HG02943 (cell line): Measurements from ENCODE around the gene GATA5.

ENCODE experiments used
- ATAC-seq: cut with Tn5 transposase; IDR thresholded peaks from one replicate; pipeline ENCODE4 v1.9.1; 2021; ENCODE audit warnings: mild to moderate bottlenecking, low read depth, moderate library complexity; ENCODE audit not compliant: unreplicated experiment

Gene GATA5

DNA sequence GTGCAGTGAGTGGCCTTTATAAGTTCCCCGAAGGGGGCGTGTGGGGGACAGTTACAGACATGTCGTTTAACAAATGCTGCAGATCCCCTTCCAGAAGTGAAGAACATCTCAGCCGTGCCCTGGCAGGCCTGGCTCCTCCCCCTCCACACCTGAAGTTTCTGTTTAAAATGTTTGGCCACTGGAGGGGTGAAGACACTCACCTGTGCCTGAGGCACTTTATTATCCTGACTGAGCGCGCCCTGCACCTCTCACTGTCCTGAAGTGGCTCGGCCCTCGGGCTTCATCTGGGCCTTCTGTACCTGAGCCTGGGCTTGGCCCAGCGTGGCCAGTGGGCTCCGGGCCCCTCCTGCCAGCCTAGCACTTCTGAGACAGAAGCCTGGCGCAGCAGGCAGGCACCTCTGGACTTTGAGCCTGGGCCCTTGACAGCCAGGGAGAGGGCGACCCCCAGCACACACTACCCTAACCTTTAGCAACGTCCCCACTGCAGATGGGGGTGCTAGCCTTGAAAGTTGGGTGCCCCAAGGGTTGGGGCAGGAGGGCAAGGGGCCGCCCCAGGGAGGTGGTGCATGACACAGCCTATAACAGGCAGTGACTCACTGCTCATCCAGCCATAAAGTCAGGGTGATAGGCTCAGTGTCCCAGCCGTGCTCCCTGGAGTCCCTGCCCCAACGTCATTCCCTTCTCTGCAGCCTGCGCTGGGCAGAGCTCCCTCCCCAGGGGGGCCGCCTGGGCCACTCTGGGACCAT lies 13.6 kb upstream of the GATA5 start:
- ATAC-seq = no peak

DNA sequence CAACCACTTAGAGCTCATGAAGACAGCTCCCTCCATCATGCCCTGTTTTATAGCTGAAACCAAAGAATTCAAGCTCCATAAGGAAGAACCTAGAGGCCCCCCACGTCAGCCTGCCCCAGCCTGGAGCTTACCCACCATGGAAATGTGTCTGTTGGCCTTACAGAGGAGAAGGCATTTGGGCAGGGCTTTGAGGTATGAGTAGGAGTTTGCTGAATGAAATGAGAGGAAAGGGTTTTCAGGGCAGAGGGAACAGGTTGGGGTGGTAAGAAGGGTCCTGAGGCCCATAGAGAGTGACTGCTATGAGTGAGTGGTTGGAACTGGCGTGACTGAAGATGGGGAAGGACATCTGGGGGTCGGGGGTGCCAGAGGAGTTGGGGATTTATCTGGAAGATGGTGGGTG lies 12.7 kb upstream of the GATA5 start:
- ATAC-seq = no peak

DNA sequence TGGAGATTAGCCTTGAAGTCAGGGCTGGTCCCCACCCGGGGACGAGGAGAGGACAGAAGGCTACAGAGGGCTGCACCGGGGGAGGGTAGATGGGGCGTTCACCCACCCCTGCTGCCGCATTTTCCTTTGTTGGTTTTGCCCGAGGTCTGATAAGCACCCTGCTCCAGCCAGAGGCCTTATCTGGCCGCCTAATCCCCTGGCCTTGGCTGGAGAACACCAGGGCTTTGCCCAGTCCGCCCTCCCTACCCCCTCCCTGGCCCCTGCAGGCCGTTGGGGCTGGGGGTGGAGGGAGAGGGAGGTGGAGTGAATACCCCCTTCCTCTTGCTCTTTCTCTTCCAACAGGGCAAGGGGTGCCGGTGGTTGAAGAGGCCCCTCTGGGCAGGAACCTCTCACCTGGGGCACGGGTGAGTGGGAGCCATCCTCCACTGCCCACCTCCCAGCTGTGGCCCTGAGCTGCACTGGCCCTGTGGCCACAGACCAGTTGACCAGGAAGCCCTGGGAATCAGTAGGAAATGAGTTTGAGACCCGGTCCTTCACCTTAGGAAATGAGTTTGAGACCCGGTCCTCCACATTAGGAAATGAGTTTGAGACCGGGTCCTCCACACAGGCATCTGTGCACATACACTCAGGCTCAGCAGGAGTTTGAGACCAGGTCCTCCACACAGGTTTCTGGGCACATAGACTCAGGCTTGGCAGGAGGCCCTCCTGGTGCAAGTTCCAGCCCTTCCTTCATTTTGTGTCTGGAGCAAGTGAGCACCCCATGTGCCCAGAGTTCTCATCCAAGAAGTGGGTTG lies 12.0 kb upstream of the GATA5 start:
- no peak for ATAC-seq

DNA sequence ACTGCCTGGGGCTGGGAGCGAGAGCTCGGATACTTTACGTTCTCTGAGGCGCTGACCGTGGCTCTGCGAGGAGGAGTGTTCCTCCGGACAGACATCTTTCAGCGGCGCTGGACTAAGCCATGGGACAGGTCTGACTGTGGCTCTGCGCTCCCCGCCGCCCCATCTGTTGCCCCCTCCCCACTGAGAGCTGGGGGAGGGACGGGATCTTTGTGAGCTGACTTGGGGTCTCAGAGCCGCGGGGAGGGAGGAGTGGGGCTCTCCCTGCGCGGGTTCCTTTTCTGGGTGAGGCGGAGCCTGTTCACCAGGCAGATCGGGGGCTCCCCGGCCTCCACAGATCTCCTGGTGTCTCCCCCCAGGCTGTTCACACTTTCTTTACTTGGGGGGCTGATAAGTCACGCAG lies 11.3 kb upstream of the GATA5 start:
- ATAC-seq = no peak

DNA sequence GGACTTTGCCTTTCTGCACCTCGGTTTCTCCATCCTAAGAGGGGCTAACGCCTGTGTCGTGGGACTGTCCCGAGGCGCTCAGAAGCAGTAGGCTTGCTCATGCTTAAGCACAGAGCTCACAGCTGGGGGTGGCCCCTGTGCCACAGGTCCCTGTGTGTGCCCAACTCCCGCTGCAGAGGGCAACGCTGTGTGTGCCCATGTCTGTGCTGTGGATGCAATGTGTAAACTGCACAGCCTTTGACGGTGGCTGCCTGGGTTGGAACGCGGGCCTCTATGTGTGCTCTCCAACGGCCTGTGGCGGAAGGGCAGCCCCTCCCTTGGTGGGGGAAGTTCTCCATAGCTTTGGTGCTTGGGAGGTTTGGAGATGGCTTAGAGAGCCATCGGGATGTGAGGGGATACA lies 10.7 kb upstream of the GATA5 start:
- no peak for ATAC-seq

DNA sequence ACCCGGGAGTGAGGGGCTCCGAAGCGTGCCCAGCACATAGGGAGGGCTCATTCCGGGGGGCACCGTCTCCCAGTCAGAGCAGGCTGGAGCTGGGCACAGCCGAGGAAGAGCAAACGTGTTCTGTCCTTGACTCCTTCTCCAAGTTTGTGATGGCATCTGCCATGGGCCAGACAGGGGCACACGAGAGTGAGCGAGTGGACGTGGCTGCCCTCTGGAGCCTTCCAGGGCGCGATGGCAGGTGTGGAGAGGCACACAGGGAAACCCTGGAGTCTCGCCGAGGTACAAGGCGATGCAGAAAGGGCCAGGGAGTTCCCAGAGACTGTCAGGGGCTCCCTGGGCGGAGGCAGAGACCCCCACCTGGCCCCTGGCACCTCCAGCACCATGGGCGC lies 9.9 kb upstream of the GATA5 start:
- no peak for ATAC-seq

DNA sequence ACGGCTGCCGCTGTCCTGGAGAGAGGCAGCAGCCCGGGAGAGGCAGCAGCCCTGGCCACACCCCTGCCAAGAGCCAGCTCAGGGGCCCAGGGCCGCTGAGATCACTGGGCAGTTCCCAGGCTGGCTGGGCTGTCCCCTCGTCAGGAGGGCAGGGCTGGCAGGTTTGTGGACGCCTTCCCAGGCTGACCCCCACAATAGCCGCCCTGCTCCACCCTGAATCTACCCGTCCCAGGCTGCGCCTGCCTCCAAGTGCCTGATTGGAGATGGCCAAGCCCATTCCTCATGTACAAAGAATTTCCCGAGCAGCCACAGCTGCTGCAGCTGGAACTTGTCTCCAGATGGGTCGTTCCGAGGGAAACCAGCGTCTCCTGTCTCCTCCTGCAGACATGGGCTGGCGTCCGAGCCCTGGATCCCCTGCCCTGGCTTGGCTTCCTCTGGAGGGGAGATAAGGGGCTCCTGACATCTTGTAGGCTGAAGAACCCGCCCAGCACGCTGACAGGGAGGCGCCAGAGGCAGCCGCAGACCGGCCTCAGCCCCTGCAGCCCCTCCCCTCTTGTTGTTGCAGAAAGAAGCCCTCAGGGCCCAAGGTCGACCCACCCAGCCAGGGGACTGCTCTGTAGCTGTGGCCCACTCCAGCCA lies 9.4 kb upstream of the GATA5 start:
- ATAC-seq = no peak

DNA sequence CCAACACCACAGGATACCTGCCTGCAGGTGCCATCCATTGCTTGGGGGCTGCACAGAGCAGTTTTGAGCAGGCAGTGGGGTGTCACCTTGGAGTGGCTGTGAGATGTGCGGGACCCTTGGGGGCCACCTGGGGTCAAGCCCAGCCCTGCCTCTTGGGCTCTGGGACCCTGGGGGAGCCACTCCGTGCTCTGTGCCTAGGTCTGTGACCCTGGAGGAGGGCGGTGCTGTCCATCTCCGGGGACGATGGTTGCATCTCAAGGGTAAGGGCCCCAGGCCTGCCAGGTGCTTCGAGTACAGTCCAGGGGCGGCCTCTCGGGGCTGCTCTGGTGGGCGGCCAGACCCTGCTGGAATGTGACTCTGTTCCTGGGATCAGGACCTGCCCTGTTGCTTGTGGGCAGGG lies 8.7 kb upstream of the GATA5 start:
- no peak for ATAC-seq

DNA sequence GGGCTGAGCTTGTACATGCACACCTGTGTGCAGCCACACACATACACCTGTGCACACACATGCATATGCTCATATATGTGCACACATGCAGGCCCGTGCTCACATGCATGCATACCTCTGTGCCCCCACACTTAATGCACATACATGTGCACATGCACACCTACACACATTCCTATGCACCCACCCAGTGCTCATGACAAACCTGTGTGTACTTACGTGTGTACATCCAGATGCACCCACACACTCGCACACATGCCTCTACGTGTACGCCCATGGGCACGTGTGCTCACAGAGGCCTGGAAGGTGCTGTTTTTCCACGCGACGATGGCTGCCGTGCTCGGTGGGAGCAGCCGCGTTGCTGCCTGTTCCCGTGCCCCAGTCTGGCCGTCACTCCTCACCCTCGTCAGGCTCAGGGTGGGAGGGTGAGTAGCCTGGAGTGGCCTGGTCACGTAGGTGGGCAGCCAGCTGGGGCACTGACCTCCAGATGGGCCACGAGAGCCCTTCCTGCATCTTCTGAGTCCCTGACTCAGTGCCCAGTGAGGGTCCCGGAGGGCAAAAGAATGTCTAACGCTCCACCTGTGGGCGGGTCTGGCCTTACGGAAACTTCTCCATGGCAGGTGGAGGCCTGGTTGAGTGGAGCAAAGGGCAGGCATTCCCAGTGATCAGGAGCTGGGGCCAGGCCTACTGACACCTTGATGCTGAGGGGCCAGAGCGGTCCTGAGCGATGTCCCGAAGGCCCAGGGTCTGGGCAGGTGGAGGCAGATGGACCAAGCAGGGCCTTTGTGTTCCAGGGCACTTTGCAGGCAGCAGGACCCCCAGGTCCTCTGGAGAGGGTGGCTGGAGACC lies 8.0 kb upstream of the GATA5 start:
- no peak for ATAC-seq

DNA sequence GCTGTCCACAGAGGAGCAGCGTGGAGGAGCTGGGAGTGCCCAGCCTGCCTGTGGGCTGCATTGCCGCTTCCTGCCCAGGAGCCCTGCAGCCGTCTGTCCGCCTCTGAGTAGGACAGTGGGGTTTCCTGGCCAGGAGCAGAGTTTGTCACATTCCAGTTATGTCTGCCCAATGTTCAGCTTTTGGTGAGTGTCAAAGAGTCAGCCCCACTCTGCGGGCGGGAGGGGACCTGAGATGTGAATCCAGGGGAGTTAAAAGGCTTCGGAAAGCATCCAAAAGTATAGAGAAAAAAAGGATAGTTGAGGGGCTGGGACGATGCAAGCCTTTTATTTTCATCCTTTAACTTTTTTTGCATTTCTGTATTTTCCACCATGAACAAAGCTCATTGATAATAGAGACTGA lies 7.2 kb upstream of the GATA5 start:
- no peak for ATAC-seq

DNA sequence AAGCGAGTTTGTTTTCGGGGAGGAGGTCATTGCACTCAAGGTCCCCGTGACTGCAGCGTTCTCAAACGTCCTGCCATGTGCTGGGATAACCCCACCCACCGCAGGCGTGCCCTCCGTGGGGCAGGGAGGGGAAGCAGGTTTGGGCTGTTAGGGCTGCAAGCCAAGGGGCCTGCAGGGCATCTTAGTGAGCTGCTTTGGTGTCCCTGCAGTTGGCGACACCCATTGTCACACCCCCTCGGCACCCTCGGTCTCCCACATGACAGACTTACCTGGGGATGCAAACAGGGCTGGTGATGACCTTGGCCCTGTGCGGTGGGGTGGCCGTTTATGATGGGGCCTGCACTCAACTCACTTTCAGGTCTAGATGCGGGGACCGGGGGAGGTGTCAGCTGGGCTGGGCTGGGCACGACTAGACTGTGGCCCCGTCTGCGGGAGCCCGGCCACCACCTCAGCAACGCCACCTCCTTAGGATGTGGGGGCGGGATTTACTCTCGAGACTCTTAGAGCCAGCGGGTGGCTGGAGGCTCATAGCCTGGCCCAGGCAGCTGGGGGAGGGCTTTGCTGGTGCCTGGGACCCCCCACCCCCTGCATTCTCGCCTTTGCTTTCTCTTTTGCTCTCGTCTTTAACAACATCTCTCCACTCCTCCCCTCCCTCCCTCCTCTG lies 6.5 kb upstream of the GATA5 start:
- ATAC-seq = no peak

DNA sequence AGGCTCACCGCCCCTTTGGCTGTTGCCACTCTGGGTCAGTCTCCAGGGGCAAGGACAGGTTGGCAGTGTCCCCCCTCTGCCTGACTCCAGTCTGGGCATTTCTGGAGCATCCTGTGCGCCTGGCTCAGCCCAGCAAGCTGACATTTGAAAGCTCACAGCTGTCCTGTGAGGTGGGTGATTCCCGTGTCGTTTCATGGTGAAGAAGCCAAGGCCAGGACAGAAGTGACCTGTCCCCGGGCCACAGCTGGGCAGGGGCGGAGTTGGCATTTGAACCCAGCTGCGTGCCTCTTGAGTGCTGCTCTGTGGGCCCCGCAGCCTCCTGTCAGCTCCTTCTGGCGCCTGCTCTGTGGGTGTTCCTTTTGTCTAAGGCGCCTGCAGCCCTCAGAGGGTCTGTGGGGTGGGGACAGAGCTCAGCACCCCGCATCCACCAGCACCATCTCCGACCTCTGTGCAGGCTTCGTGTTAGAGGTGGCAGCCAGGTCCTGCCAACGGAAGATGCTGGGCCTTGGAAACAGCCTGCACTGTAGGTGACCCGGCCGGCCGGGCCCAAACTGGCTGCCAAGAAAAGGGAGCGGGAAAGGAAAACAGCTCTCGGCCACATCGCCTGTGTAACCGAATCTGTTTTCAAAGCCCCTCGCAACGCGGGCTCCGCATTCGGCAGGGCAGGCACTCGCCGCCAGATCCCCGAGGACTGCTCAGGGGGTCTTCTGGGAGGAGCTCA lies 5.8 kb upstream of the GATA5 start:
- no peak for ATAC-seq

DNA sequence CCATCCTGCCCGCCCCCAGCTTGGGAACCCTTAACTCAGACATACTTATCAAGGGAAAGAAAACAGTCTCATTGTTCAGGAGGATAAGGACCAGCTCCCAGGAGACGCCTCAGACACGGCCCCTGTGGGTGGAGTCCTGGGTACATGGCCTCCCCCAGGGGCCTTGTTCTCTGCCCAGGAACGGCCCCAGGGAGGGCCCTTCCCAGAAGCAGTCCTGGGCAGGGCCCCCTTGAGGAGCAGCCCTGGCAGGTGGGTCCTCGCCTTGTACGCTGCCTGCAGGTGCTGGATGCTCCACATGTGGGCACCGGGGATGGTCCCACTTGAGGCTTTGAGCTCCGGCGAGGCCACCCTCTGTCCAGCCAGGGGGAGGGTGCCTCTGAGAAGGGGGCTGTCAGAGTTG lies 4.5 kb upstream of the GATA5 start:
- no peak for ATAC-seq

DNA sequence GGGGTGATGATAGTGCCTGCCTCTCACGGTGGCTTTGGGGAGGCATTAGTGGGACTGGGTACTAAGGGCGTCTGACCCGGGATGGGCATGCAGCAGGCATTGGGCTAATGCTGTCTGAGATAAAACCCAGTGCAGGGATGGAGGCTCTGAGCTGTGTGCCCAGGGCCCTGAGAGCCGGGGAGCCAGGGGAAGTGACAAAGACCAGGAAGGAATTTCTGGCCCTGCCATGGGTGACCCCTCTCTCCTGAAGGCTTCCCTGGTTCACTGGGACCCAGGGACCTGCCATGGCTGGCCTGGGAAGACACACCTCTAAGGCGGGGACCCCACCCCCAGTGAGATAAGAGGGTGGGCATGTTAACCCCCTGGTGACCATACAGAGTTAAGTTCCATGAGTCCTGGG lies 3.9 kb upstream of the GATA5 start:
- no peak for ATAC-seq

DNA sequence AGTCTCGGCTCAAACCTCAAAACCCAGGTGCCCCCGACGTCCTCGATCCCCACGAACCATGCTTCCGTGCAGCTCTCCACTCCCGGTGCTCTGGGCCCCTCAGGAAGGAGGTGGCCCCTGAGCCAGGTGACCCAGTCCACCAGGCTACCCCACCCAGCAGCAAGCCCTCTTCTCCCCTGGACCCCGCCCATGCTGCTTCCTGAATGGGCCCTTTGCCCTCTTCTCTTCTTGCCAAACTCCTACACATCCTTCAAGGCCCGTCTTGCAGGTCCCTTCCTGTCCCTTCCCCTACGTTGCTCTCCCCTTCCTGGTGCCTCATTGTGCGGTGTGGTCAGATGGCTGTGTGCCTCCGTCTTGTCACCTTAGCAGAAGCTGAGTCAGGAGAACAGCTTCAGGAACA lies 3.4 kb upstream of the GATA5 start:
- ATAC-seq = no peak

DNA sequence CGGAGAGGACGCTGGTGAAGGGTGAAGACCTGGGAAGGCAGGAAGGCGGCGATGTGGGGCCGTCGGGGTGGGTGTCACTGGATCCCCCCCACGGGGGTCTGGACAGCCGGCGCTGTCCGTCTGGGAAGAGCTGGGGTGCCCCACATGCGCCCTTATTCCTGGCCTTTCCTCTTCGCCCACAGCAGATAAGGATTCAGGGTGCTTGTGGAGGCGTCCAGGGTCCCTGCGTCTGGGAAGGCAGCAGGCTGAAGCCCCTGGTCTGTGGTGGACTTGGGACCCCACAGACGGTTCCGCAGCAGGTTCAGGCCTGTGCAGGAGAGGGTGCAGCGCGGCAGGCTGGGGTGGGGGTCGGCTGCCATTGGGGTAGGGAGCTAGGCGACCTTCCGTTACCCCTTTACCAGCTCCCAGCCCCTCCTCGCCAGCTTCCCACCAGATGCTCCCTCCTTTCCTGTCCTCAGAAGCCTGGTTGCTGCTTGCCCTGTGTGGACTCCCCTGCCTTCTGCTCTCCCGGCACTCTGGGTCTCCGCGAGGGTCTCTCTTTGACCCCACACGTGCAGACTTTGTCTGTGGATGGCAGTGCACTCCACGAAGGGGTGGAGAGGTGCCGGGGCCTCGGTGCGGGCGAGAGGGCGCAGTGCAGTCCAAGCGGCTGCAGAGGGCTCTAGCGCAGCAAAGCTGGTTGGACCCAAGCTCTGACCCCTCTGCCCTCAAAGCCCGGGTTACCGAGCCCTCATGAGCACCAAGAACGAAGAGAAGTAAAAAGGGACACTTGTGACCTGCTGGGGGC lies 2.1 kb upstream of the GATA5 start:
- ATAC-seq = no peak

DNA sequence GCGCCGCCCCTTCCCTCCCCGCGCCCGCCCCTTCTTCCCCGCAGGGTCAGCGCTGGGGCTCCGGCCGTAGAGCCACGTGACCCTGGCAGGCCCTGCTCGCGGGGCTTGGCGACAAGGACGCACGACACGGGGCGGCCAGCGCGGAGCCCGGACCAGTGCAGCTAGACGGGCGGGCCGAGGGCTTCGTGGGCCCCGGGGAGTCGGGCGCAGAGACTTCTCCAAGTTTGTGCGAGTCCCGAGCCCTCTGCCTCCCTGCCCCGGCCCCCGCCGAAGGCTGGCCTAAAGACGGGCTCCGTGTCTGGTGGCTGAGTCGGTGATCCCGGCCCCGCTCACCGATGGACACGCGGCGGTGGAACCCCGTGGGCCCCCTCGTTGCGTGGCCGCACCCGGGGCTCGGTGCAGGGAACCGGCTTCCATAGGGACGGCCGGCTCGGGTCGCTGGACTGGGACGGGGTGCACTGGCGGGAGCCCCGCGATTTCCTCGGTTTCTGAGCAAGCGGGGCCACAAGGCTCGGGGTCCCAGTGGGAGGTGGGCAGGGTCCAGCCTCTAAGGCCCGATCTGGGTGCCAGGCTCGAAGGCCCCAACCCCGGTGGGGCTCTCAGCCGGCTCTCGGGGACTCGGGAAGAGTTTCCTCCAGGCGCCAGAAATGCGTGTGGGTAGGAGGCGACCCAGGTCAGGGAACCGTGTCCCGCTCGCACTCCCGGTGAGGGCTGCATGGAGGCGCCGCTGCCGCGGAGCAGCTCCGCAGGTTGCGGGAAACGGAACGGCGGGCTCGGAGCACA lies 452 bp upstream of the GATA5 start:
- no peak for ATAC-seq
